HG03103 (cell line): ENCODE measurements around the gene SLC4A1AP.

Experiments used
- ATAC-seq: cut with Tn5 transposase; IDR thresholded peaks from one replicate; pipeline ENCODE4 v1.9.1; 2021; ENCODE audit warnings: low read depth; ENCODE audit not compliant: unreplicated experiment

SLC4A1AP gene

GRCh38 chr2:27697660-27698059 lies 34.0 kb downstream of the SLC4A1AP start:
- no peak for ATAC-seq

GRCh38 chr2:27701676-27702075 lies 38.0 kb downstream of the SLC4A1AP start:
- ATAC-seq: no peak

- ATAC-seq: no peak
These were observed 38.6 kb downstream of the SLC4A1AP start for GRCh38 chr2:27702302-27702701.

- ATAC-seq: no peak
These were observed 40.1 kb downstream of the SLC4A1AP start for GRCh38 chr2:27703638-27704341.

- no peak for ATAC-seq
These were observed 40.7 kb downstream of the SLC4A1AP start for GRCh38 chr2:27704342-27704876.

GRCh38 chr2:27705851-27706622 lies 42.3 kb downstream of the SLC4A1AP start:
- no peak for ATAC-seq

- no peak for ATAC-seq
These were observed 44.0 kb downstream of the SLC4A1AP start for GRCh38 chr2:27707462-27708256.

- ATAC-seq: no peak
These were observed 44.6 kb downstream of the SLC4A1AP start for GRCh38 chr2:27708257-27708654.

GRCh38 chr2:27708666-27709065 lies 45.0 kb downstream of the SLC4A1AP start:
- no peak for ATAC-seq

- ATAC-seq: no peak
These were observed 45.6 kb downstream of the SLC4A1AP start for GRCh38 chr2:27709326-27709725.

GRCh38 chr2:27709960-27710575 lies 46.4 kb downstream of the SLC4A1AP start:
- ATAC-seq: no peak

- ATAC-seq: no peak
These were observed 47.1 kb downstream of the SLC4A1AP start for GRCh38 chr2:27710640-27711430.

GRCh38 chr2:27711804-27712203 lies 48.1 kb downstream of the SLC4A1AP start:
- ATAC-seq: no peak

- ATAC-seq: no peak
These were observed 48.8 kb downstream of the SLC4A1AP start for GRCh38 chr2:27712522-27712921.

GRCh38 chr2:27713201-27713600 lies 49.5 kb downstream of the SLC4A1AP start:
- no peak for ATAC-seq

GRCh38 chr2:27714053-27714452 lies 50.4 kb downstream of the SLC4A1AP start:
- no peak for ATAC-seq

GRCh38 chr2:27714851-27715291 lies 51.2 kb downstream of the SLC4A1AP start:
- ATAC-seq: no peak

- ATAC-seq: no peak
These were observed 51.9 kb downstream of the SLC4A1AP start for GRCh38 chr2:27715318-27716210.
